NB4 (cell line): ENCODE results near the gene RGS6.

Experiments
- CTCF ChIP-seq: IDR thresholded peaks from one replicate; pipeline ENCODE4 v1.5.1; 2012; ENCODE audit warnings: low read depth, low read length
- MYC ChIP-seq: IDR thresholded peaks from 2 replicates; pipeline ENCODE4 v1.6.1; 2011; ENCODE audit warnings: low read depth, low read length
- POLR2A ChIP-seq: IDR thresholded peaks from 2 replicates; pipeline ENCODE4 v1.6.1; 2011; ENCODE audit warnings: mild to moderate bottlenecking; ENCODE audit not compliant: insufficient read length; ENCODE audit errors: extremely low read depth

GRCh38 chr14:72089625-72090024 lies 157.4 kb downstream of the RGS6 start:
- TF ChIP-seq CTCF (no peak), POLR2A (no peak), MYC (no peak)
